Ishikawa (cell line): ENCODE measurements around the gene SGMS1.

Experiments
- CEBPB ChIP-seq: IDR thresholded peaks from 2 replicates; pipeline ENCODE4 v1.6.1; 2012
- EGR1 ChIP-seq: IDR thresholded peaks from 2 replicates; pipeline ENCODE4 v1.6.1; 2012
- EP300 ChIP-seq: IDR thresholded peaks from 2 replicates; pipeline ENCODE4 v1.6.1; 2012; ENCODE audit warnings: borderline replicate concordance
- FOXM1 ChIP-seq: IDR thresholded peaks from 2 replicates; pipeline ENCODE4 v1.6.1; 2012; ENCODE audit warnings: low read depth, borderline replicate concordance
- MAX ChIP-seq: IDR thresholded peaks from 2 replicates; pipeline ENCODE4 v1.6.1; 2012
- NFIC ChIP-seq: IDR thresholded peaks from 2 replicates; pipeline ENCODE4 v1.6.1; 2012
- RAD21 ChIP-seq: IDR thresholded peaks from 2 replicates; pipeline ENCODE4 v1.6.1; 2012; ENCODE audit warnings: low read depth
- REST ChIP-seq: IDR thresholded peaks from 2 replicates; pipeline ENCODE4 v1.6.1; 2012; ENCODE audit warnings: low read depth, mild to moderate bottlenecking
- TAF1 ChIP-seq: IDR thresholded peaks from 2 replicates; pipeline ENCODE4 v1.6.1; 2012; ENCODE audit warnings: low read depth, mild to moderate bottlenecking
- TCF12 ChIP-seq: IDR thresholded peaks from 2 replicates; pipeline ENCODE4 v1.6.1; 2012; ENCODE audit warnings: low read depth
- TEAD4 ChIP-seq: IDR thresholded peaks from 2 replicates; pipeline ENCODE4 v1.6.1; 2012
- USF1 ChIP-seq: IDR thresholded peaks from 2 replicates; pipeline ENCODE4 v1.6.1; 2012
- YY1 ChIP-seq: IDR thresholded peaks from 2 replicates; pipeline ENCODE4 v1.6.1; 2012; ENCODE audit warnings: low read depth

GRCh38 chr10:50604809-50605208, 18.9 kb downstream of the SGMS1 start:
- no peak for TF ChIP-seq NFIC
- TF ChIP-seq EP300: no peak
- no peak for TF ChIP-seq REST
- no peak for TF ChIP-seq MAX
- TF ChIP-seq EGR1: no peak
- no peak for TF ChIP-seq CEBPB
- no peak for TF ChIP-seq RAD21
- TF ChIP-seq TAF1: no peak
- TF ChIP-seq YY1: no peak
- TF ChIP-seq TCF12: no peak
- TF ChIP-seq USF1: no peak
- no peak for TF ChIP-seq TEAD4
- no peak for TF ChIP-seq FOXM1
